GM12801 (cell line): Measurements from ENCODE around the gene CHPF2.

ENCODE experiments used
- TF ChIP-seq, protein P1 (sequence below): IDR thresholded peaks from one replicate; pipeline ENCODE4 v1.5.1; 2011; ENCODE audit warnings: control low read depth; ENCODE audit not compliant: insufficient read length; ENCODE audit errors: extremely low read depth

CHPF2 gene

DNA sequence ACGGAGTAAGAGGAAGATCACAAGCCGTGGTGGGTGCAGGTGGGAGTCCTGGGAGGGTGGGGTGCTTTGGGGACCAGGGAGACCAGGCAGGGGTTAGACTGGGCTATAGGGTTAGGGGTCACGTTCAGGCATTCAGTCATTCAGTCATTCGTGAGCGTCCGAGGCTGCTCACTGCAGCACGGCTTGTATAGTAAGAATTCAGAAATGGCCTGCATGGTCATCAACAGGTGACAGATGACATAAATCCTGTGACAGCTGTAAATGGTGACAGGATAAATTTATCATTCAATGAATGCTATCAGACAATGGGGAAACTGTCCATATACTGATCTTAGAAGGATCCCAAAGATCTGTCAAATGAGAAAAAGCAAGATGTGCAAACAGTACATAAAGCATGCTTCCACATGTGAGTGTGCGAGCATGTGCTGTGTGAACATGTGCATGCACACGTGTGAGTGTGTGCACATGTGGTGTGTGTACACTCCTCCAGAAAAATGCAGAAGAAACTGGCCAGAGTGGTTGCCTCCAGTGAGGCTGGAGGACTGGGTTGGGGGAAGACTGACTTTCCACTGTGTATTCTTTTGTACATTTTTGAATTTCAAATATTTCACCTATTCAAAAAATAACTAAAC is 48.2 kb downstream of the CHPF2 start:
- TF ChIP-seq, protein P1, sequence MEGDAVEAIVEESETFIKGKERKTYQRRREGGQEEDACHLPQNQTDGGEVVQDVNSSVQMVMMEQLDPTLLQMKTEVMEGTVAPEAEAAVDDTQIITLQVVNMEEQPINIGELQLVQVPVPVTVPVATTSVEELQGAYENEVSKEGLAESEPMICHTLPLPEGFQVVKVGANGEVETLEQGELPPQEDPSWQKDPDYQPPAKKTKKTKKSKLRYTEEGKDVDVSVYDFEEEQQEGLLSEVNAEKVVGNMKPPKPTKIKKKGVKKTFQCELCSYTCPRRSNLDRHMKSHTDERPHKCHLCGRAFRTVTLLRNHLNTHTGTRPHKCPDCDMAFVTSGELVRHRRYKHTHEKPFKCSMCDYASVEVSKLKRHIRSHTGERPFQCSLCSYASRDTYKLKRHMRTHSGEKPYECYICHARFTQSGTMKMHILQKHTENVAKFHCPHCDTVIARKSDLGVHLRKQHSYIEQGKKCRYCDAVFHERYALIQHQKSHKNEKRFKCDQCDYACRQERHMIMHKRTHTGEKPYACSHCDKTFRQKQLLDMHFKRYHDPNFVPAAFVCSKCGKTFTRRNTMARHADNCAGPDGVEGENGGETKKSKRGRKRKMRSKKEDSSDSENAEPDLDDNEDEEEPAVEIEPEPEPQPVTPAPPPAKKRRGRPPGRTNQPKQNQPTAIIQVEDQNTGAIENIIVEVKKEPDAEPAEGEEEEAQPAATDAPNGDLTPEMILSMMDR = no peak

DNA sequence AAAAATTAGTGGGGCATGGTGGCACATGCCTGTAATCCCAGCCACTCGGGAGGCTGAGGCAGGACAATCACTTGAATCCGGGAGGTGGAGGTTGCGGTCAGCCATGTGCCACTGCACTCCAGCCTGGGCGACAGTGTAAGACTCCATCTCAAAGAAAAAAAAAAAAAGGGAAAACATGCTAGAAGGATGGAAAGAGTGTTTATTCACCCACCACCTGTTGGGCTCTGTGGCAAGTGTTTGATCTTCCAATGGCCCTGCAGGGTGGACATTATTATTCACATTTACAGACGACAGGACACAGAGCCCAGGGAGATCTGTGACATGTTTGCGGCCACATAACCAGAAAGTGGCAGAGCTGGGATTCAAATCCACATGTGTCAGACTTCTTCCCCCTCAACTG is 49.4 kb downstream of the CHPF2 start:
- TF ChIP-seq, protein P1 = no peak

DNA sequence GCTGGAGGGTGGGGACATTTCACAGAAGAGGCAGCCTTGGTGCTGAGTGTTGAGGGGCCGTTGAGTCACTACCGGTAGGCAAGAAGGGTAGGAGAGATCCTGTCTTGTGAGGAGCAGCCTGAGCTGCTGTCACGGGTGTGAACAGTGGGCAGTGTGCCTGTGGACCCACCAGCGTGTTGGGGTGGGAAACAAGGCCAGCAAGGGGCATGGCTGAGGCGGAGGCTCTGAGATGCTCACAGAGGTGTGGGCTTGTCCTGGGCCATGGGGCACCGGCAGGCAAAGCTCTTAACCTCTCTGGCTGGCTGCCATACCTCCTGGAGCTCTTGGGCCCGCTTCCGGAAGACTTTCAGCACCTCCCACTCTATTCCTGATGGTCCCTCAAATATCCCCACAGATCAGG is 49.8 kb downstream of the CHPF2 start:
- TF ChIP-seq, protein P1 = no peak

DNA sequence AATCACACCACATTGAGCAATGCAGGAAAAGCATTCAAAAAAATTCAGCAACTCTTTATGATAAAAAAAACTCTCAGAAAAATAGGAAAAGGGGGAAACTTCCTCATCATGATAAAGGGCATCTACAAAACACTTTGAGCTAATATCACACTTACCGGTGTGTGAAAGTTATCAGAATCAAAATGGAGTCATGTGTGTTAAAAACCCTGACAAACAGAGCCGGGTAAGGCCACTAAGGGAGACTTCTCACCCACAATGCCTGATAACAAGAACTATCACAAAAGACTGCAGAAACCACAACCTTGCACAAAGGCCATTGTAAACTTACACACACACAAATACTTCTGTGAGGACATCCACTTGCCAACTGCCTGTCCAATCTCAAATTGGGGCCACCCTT is 51.0 kb downstream of the CHPF2 start:
- TF ChIP-seq, protein P1 = no peak

DNA sequence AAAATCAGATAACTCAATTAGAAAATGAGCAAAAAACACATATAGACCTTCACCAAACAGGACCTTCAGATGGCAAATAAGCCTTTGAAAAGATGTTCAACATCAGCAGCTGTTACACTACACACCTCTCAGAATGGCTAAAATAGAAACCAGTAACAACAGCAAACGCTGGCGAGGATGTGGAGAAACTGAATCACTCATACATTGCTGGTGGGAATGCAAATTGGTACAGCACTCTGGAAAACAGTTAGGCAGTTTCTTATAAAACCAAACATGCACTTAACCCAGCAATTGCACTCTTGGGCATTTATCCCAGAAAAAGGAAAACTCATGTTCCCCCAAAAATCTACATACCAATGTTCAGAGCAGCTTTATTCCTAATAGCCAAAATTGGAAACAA is 53.9 kb downstream of the CHPF2 start:
- TF ChIP-seq, protein P1 = no peak
